ENCODE measurements around the gene RNU1-1.
"Not testable (repeated sequence)": the region's sequence is repeated elsewhere in the genome, so short reads cannot be mapped to it uniquely, and the experiment has no call there.

GRCh38 chr1:16511926-16512325 is 2.2 kb downstream of the RNU1-1 start:
- TF ChIP-seq CTCF (IDR thresholded peaks at IDR 0.05); EZH2 (IDR thresholded peaks at IDR 0.05; ENCODE audit: borderline replicate concordance, insufficient read depth, low read depth, low read length, poor library complexity, severe bottlenecking): not testable (repeated sequence)
